Muscle of back (tissue), 11 donors: Measurements from ENCODE around the gene RADIL. TPM values are rescaled to one million over a fixed set of nuclear protein-coding genes. Genes with fewer than 3 reads are reported as not detected.
A peak's percentile ranks its signal among the peaks of the same experiment; 100 is the strongest.
"Not testable (repeated sequence)": the region's sequence is repeated elsewhere in the genome, so short reads cannot be mapped to it uniquely, and the experiment has no call there.

Experiments used
- DNase-seq, 3 donors: peaks; one replicate each; pipeline versions ENCODE4 v3.0.0 to v3.0.0-alpha.2; 2013
- polyA plus RNA-seq, 10 donors: library from polyadenylated mRNA; unstranded; fragments of 120-200 nt; gene quantifications; one replicate each; pipeline ENCODE4 v1.2.1, GENCODE V29; 2013; ENCODE audit not compliant: insufficient read length in 10 of 10

Gene RADIL
- polyA plus RNA-seq, 10 donors = 2.9 to 6.0 (median 3.7) TPM

- DNase-seq = not testable (repeated sequence)
Measured at GRCh38 chr7:4793385-4793993, 90.0 kb downstream of the RADIL start.

- peak in 1 of 3 donors; percentile 73 for DNase-seq
Measured at GRCh38 chr7:4792537-4793126, 90.9 kb downstream of the RADIL start.

- DNase-seq = peak; percentile 70 to 86 (median 71)
Measured at GRCh38 chr7:4791738-4792536, 91.6 kb downstream of the RADIL start.

- no peak for DNase-seq
Measured at GRCh38 chr7:4791101-4791737, 92.3 kb downstream of the RADIL start.

- no peak for DNase-seq
Measured at GRCh38 chr7:4790516-4790991, 93.0 kb downstream of the RADIL start.

- DNase-seq = no peak
Measured at GRCh38 chr7:4790078-4790465, 93.4 kb downstream of the RADIL start.

- no peak for DNase-seq
Measured at GRCh38 chr7:4789194-4790077, 94.1 kb downstream of the RADIL start.

- no peak for DNase-seq
Measured at GRCh38 chr7:4788627-4789189, 94.8 kb downstream of the RADIL start.

- no peak for DNase-seq
Measured at GRCh38 chr7:4787947-4788626, 95.4 kb downstream of the RADIL start.

- no peak for DNase-seq
Measured at GRCh38 chr7:4787541-4787940, 96.0 kb downstream of the RADIL start.

GRCh38 chr7:4786015-4786414 lies 97.5 kb downstream of the RADIL start:
- DNase-seq = no peak

- DNase-seq = no peak
Measured at GRCh38 chr7:4785371-4785770, 98.1 kb downstream of the RADIL start.

GRCh38 chr7:4784799-4785198 lies 98.7 kb downstream of the RADIL start:
- no peak for DNase-seq

- no peak for DNase-seq
Measured at GRCh38 chr7:4783762-4784351, 99.7 kb downstream of the RADIL start.

GRCh38 chr7:4783292-4783652 lies 100.2 kb downstream of the RADIL start:
- DNase-seq = no peak

- DNase-seq = no peak
Measured at GRCh38 chr7:4782333-4783291, 100.9 kb downstream of the RADIL start.

- no peak for DNase-seq
Measured at GRCh38 chr7:4781366-4782069, 102.0 kb downstream of the RADIL start.

- DNase-seq = no peak
Measured at GRCh38 chr7:4779118-4779517, 104.4 kb downstream of the RADIL start.
